Smooth muscle cell (in vitro differentiated cells): Measurements from ENCODE around the gene ABCB6. TPM values are rescaled to one million over a fixed set of nuclear protein-coding genes. Genes with fewer than 3 reads are reported as not detected.
"Not testable (repeated sequence)": the region's sequence is repeated elsewhere in the genome, so short reads cannot be mapped to it uniquely, and the experiment has no call there.

ENCODE experiments used
- DNase-seq: peaks from one replicate; lab custom pipeline; 2025; ENCODE audit not compliant: unreplicated experiment; lab: John Stamatoyannopoulos, UW
- H2AFZ ChIP-seq: fragments of 200-600 bp; sonication (generic); 2 replicates; pipeline ENCODE4 v1.6.0; 2016; ENCODE audit warnings: antibody characterized with exemption, low read depth, mild to moderate bottlenecking
- H3F3A ChIP-seq: fragments of 200-600 bp; sonication (generic); 2 replicates; pipeline ENCODE4 v1.6.0; 2017; ENCODE audit warnings: antibody characterized with exemption, low read depth
- H3K27ac ChIP-seq: fragments of 200-600 bp; sonication (generic); 2 replicates; pipeline ENCODE4 v1.5.1; 2016; ENCODE audit warnings: low read depth, mild to moderate bottlenecking
- H3K27me3 ChIP-seq: fragments of 200-600 bp; sonication (generic); 2 replicates; pipeline ENCODE4 v1.6.1; 2016; ENCODE audit warnings: low read depth, mild to moderate bottlenecking
- H3K36me3 ChIP-seq: fragments of 200-600 bp; sonication (generic); 2 replicates; pipeline ENCODE4 v1.5.1; 2016; ENCODE audit warnings: low read depth
- H3K4me1 ChIP-seq: fragments of 200-600 bp; sonication (generic); 2 replicates; pipeline ENCODE4 v1.5.1; 2016; ENCODE audit warnings: low read depth
- H3K4me2 ChIP-seq: fragments of 200-600 bp; sonication (generic); 2 replicates; pipeline ENCODE4 v1.6.0; 2016; ENCODE audit warnings: mild to moderate bottlenecking
- H3K4me3 ChIP-seq: fragments of 200-600 bp; sonication (generic); 2 replicates; pipeline ENCODE4 v1.5.1; 2016; ENCODE audit warnings: mild to moderate bottlenecking
- H3K79me2 ChIP-seq: fragments of 200-600 bp; sonication (generic); 2 replicates; pipeline ENCODE4 v1.6.0; 2016; ENCODE audit warnings: low read depth, mild to moderate bottlenecking
- H3K9ac ChIP-seq: fragments of 200-600 bp; sonication (generic); 2 replicates; pipeline ENCODE4 v1.6.0; 2016; ENCODE audit warnings: low read depth
- H3K9me3 ChIP-seq: fragments of 200-600 bp; sonication (generic); replicated peaks from 2 replicates; pipeline ENCODE4 v1.5.1; 2016; ENCODE audit warnings: low read depth
- H4K20me1 ChIP-seq: fragments of 200-600 bp; sonication (generic); 2 replicates; pipeline ENCODE4 v1.6.0; 2016; ENCODE audit warnings: low read depth
- WGBS: methylation state at CpG from one replicate; pipeline ENCODE4 v1.1.7; 2016; ENCODE audit warnings: low lambda C conversion rate; 5-methylcytosine and 5-hydroxymethylcytosine counted together
- polyA plus RNA-seq: library from polyadenylated mRNA; unstranded; fragments of >200 nt; fragmentation: Nextera tagmentation; extraction: Ambion mirVana; gene quantifications from 2 replicates; pipeline ENCODE4 v1.2.1, GENCODE V29; 2016
- total RNA-seq: library from RNA; depleted of rRNA; stranded (reverse); fragments of >200 nt; gene quantifications from 2 replicates; pipeline ENCODE4 v1.2.3, GENCODE V29; 2014
- TF ChIP-seq, protein P1 (sequence below): fragments of 200-600 bp; sonication (generic); IDR thresholded peaks from 2 replicates; pipeline ENCODE4 v1.5.1; 2017; ENCODE audit warnings: borderline replicate concordance, mild to moderate bottlenecking, antibody characterized with exemption; ENCODE audit not compliant: insufficient read depth, poor library complexity, severe bottlenecking

Gene ABCB6
- total and polyA plus RNA-seq, 2 experiments from 2014 or later, result 18.2 to 41.3 TPM

DNA sequence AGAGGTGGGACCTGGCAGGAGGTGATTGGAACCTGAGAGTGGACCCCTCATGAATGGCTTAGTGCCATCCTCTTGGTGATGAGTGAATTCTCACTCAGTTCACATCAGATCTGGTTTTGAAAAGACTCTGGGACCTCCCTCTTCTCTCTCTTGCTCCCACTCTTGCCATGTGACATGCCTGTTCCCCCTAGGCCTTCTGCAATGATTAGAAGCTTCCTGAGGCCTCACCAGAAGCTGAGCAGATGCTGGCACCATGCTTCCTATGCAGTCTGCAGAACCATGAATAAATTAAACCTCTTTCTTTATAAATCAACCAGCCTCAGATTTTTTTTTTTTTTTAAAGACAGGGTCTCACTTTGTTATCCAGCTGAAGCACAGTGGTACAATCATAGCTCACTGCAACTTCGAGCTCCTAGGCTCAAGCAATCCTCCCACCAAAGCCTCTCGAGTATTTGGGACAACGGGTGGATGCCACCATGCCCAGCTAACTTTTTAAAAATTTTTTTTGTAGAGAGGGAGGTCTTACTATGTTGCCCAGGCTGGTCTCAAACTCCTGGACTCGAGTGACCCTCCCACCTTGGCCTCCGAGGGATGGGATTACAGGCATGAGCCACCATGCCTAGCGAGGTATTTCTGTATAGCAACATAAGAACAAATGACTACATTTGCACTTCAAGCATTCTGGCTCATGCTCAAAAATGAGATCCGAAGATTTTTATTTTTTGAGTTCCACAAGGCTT is 14.2 kb downstream of the ABCB6 start:
- 90% methylated on average over 7 of the region's 7 CpGs for WGBS
- TF ChIP-seq, protein P1, sequence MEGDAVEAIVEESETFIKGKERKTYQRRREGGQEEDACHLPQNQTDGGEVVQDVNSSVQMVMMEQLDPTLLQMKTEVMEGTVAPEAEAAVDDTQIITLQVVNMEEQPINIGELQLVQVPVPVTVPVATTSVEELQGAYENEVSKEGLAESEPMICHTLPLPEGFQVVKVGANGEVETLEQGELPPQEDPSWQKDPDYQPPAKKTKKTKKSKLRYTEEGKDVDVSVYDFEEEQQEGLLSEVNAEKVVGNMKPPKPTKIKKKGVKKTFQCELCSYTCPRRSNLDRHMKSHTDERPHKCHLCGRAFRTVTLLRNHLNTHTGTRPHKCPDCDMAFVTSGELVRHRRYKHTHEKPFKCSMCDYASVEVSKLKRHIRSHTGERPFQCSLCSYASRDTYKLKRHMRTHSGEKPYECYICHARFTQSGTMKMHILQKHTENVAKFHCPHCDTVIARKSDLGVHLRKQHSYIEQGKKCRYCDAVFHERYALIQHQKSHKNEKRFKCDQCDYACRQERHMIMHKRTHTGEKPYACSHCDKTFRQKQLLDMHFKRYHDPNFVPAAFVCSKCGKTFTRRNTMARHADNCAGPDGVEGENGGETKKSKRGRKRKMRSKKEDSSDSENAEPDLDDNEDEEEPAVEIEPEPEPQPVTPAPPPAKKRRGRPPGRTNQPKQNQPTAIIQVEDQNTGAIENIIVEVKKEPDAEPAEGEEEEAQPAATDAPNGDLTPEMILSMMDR, result no peak

DNA sequence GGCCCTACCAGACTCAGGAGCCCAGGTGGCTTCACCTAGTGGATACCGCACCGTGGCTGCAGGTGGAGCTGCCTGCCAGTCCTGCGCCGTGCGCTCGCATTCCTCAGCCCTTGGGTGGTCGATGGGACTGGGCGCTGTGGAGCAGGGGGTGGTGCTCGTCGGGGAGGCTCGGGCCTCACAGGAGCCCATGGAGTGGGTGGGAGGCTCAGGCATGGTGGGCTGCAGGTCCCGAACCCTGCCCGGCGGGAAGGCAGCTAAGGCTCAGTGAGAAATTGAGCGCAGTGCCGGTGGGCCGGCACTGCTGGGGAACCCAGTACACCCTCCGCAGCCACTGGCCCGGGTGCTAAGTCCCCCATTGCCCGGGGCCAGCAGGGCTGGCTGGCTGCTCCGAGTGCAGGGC is 17.4 kb downstream of the ABCB6 start:
- not testable (repeated sequence) for H2AFZ ChIP-seq, DNase-seq, H3K27ac ChIP-seq, H3K4me3 ChIP-seq, H3K4me2 ChIP-seq, H3K9ac ChIP-seq, H3K27me3 ChIP-seq, H4K20me1 ChIP-seq, H3K4me1 ChIP-seq, H3K79me2 ChIP-seq, H3K36me3 ChIP-seq, H3F3A ChIP-seq, H3K9me3 ChIP-seq
- WGBS, result 92% methylated on average over 21 of the region's 21 CpGs

More for the DNA sequence above, 14.2 kb downstream of the ABCB6 start:
- no peak overlapping the region for H2AFZ ChIP-seq
- no peaks in the 10 kb centered on the region for H3K4me1 ChIP-seq
- no peaks in the 10 kb centered on the region for H3K36me3 ChIP-seq
- H3F3A ChIP-seq, result peaks cover 5% of the 10 kb centered on the region
- H3K27me3 ChIP-seq, result no peaks in the 10 kb centered on the region
- H3K4me2 ChIP-seq, result no peak overlapping the region
- H3K9ac ChIP-seq, result no peak overlapping the region
- H3K27ac ChIP-seq, result no peak overlapping the region
- no peaks in the 10 kb centered on the region for H3K9me3 ChIP-seq
- no peak overlapping the region for H3K4me3 ChIP-seq
- DNase-seq, result no peak
- no peaks in the 10 kb centered on the region for H4K20me1 ChIP-seq
- no peaks in the 10 kb centered on the region for H3K79me2 ChIP-seq

DNA sequence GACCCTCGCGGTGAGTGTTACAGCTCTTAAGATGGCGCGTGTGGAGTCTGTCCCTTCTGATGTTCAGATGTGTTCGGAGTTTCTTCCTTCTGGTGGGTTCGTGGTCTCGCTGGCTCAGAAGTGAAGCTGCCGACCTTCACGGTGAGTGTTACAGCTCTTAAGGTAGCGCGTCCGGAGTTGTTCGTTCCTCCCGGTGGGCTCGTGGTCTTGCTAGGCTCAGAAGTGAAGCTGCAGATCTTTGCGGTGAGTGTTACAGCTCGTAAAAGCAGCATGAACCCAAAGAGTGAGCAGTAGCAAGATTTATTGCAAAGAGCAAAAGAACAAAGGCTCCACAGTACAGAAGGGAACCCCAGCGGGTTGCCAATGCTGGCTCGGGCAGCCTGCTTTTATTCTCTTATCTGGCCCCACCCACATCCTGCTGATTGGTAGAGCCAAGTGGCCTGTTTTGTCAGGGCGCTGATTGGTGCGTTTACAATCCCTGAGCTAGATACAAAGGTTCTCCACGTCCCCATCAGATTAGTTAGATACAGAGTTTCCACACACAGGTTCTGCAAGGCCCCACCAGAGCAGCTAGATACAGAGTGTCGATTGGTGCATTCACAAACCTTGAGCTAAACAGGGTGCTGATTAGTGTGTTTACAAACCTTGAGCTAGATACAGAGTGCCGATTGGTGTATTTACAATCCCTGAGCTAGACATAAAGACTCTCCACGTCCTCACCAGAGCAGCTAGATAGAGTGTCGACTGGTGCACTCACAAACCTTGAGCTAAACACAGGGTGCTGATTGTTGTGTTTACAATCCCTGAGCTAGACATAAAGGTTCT is 18.0 kb downstream of the ABCB6 start:
- not testable (repeated sequence) for H3K36me3 ChIP-seq, H3K79me2 ChIP-seq, H2AFZ ChIP-seq, H4K20me1 ChIP-seq, H3K4me3 ChIP-seq, H3K4me2 ChIP-seq, H3K27me3 ChIP-seq, H3K9me3 ChIP-seq, H3K27ac ChIP-seq, H3K9ac ChIP-seq, H3K4me1 ChIP-seq, DNase-seq, H3F3A ChIP-seq
- WGBS, result 80% methylated on average over 26 of the region's 26 CpGs

DNA sequence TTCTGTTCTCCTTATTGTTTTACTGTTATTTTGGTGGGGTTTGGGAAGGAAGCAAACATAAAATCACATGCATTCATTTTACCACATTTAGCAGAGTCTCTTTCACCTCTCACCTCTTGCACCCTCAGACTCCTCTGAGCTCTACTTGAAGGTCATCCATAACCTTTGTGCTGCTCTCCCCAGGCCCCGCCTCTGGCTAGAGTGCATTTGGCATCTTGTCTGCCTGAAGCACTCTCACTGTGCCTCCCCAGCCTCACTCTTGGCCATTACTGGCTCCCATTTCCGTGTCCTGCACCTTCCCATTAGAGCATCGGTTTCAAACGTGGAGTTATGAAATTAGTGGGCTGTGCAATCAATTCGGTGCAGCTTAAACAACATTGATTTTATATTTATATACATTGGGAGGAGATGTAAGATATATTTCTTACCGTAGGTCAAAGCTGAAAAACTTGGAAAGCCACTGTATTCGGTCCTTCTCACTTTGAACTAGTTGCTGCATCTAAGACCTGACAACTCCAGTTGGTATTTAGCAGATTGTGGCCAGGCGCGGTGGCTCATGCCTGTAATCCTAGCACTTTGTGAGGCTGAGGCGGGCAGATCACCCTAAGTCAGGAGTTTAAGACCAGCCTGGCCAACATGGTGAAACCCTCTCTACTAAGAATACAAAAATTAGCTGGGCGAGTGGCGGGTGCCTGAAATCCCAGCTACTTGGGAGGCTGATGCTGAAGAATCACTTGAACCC is 19.1 kb downstream of the ABCB6 start:
- Histone ChIP-seq H3F3A (no peaks in the 10 kb centered on the region), H2AFZ (no peak overlapping the region), H4K20me1 (no peaks in the 10 kb centered on the region), H3K27me3 (no peaks in the 10 kb centered on the region), H3K4me1 (no peaks in the 10 kb centered on the region), H3K27ac (no peak overlapping the region), H3K9me3 (no peaks in the 10 kb centered on the region), H3K36me3 (no peaks in the 10 kb centered on the region), H3K9ac (no peak overlapping the region), H3K4me2 (no peak overlapping the region), H3K79me2 (no peaks in the 10 kb centered on the region), H3K4me3 (no peak overlapping the region)
- WGBS, result 89% methylated on average over 12 of the region's 12 CpGs
- no peak for DNase-seq
- TF ChIP-seq, protein P1, result no peak
